GM21360 (cell line): Measurements from ENCODE around the gene CLGN.

ENCODE experiments used
- ATAC-seq: cut with Tn5 transposase; IDR thresholded peaks from one replicate; pipeline ENCODE4 v1.9.1; 2021; ENCODE audit warnings: mild to moderate bottlenecking, moderate library complexity; ENCODE audit not compliant: unreplicated experiment

Gene CLGN

DNA sequence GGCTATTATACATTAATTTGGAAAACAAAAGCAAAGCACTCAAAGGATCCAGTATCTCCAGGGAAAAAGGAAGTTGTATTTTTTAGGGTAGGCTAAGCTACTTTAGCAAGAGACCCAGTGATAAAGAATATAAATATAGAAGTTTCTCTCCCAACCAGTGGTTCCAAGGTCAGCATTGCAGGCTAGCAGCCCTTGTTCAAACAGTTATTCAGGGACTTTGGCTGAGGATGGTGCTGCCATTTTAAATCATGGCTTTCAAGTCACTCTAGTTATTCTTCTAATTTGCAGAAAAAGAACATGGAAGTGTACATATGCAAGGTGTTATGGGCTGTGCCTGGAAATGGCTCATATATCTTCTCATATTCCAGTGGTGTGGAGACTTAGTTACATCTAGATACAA is 44.7 kb downstream of the CLGN start:
- no peak for ATAC-seq

- no peak for ATAC-seq
These were observed 53.3 kb downstream of the CLGN start for GRCh38 chr4:140374130-140374477.

DNA sequence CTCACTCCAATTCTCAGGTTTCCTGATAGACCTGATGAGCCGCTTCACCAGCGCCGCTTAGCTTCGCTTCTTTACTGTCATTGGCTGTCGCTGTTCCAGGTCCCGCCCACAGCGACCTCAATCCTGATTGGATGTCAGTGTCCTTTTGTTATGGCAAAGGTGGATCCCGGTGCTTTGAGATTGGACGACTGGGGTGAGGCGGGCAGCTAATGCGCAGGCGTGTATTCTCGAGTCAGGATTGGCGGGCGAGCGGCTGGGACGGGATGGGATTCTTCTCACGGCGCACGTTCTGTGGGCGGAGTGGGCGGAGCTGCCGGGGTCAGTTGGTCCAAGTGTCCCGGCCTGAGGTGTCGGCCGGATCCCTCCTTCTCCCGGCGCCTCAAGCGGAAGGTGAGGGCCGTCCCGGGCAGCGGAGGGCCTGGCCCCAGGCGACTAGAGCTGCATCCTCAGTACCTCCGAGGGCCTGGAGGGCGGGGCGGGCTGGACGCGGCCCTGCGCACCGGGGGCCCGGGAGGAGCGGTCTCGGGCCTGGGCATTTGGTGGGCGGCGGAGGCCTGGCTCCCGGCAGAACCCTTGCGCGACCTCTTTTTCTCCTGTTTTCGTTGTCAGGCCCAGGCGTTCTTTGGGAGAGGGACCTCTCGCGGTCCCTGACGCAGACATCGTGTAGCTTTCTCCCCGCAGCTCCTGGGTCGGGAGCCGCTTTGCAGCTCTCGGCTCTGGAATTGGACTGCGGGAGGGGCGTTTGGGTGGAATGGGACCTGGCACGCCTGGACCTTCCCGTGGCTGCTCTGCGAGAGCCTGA is 53.9 kb downstream of the CLGN start, which contains the start of gene SCOC:
TSS of gene SCOC (plus strand) at position 319 of the 802 bp plus-strand sequence. CDS start 5,525 bp downstream, outside the sequence.
- ATAC-seq = peak; percentile 89

DNA sequence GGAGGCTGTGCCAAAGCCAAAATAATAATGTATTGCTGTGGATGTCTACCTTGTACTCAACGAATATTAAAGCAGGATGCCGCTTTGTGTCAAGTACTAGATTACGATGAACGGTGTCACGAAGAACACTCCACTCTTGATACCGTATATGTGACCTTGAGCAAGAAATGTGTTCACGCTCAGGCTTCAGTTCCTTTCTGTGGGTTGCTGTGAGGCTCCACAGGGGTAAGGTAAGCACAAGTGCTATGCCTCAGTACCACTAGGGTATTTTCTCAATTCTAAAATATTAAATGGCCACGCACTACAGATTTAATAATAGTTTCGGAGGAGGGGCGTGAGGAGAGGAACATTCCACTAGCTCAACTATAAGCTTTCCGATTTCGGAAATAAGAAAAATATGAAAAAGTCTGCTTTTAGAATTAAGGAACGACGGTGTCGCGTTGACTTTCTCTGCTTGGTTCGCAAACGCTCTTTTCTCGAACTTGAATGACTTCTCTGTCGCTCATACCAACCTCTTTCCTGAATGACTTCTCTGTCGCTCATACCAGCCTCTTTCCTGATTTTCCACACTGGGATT is 54.6 kb downstream of the CLGN start:
- peak; percentile 62 for ATAC-seq

GRCh38 chr4:140368686-140369085 is 58.8 kb downstream of the CLGN start:
- no peak for ATAC-seq

DNA sequence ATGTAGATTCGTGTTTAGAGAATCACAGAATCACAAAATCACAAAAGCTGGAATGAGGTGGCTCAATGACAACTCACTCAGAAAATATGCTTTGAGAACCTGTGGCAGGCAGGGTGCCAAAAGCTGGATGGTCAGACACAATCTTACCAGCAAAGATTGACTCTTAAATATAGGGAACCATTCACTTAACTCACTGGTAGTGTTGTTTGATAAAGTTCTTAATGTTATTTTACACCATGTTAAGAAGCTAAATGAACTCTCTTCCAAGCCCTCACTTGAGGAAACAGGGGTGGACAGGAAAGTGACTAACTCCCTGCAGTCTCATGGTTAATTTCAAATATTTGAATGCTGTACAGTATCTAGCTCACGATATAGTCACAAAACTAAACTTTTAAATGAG is 59.7 kb downstream of the CLGN start:
- ATAC-seq = no peak

DNA sequence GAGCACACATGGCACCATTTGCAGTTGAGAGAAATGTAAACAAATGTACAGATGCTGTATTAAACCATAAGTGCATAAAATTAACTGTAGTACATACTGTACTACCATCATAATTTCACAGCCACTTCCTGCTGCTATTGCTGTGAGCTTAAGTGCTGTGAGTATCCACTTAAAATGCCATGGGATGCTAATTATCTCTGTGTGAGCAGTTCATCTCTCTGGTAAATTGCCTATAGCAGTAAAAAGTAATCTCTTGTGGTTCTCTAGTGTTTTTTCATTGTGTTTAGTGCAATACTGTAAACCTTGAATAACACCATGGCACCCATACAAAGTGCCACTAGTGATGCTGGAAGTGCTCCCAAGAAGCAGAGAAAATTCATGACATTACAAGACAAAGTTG is 63.9 kb downstream of the CLGN start:
- ATAC-seq = no peak

GRCh38 chr4:140363051-140363450 is 64.4 kb downstream of the CLGN start:
- no peak for ATAC-seq

- no peak for ATAC-seq
These were observed 66.3 kb downstream of the CLGN start for GRCh38 chr4:140361099-140361498.

- ATAC-seq = peak; percentile 95
These were observed 67.7 kb downstream of the CLGN start for GRCh38 chr4:140359562-140360427.

GRCh38 chr4:140358281-140358680 is 69.2 kb downstream of the CLGN start:
- ATAC-seq = no peak

- no peak for ATAC-seq
These were observed 69.6 kb downstream of the CLGN start for GRCh38 chr4:140357868-140358267.

DNA sequence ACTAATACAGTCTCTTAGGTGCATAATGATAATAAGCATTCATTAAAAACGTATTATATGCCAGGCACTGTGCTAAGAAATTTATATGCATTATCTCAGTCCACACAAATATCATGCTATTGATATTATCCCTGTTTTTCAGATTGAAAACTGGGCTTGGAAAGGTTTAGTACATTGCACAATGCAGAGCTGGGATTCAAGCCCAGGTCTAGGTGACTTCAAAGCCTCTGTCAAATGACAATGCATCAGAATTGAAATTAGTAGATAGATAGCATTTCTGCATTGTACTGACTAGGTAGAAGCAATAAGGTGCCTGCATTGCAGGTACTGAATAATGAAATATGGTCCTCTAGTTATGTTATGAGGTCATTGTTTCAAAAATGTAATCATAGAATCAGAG is 72.2 kb downstream of the CLGN start:
- ATAC-seq = no peak

DNA sequence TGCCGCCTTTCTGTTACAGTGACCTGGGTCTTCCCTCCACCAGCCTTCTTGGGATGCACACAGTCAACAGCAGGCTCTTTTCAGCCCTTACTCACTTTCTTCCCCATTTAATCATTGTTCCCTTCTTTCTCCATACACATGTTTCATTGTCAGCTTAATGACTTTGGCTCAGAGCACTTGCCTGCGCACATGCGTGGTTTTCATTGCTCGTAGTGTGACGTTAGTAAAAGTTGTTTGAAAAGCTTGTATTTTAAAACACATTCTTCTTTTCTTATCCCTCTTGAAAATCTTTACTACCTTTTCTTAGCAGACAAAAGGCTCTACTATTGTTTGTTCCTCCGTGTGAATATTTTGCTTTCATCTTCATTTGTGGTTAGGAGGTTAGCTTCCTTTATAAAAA is 73.7 kb downstream of the CLGN start:
- ATAC-seq = no peak

DNA sequence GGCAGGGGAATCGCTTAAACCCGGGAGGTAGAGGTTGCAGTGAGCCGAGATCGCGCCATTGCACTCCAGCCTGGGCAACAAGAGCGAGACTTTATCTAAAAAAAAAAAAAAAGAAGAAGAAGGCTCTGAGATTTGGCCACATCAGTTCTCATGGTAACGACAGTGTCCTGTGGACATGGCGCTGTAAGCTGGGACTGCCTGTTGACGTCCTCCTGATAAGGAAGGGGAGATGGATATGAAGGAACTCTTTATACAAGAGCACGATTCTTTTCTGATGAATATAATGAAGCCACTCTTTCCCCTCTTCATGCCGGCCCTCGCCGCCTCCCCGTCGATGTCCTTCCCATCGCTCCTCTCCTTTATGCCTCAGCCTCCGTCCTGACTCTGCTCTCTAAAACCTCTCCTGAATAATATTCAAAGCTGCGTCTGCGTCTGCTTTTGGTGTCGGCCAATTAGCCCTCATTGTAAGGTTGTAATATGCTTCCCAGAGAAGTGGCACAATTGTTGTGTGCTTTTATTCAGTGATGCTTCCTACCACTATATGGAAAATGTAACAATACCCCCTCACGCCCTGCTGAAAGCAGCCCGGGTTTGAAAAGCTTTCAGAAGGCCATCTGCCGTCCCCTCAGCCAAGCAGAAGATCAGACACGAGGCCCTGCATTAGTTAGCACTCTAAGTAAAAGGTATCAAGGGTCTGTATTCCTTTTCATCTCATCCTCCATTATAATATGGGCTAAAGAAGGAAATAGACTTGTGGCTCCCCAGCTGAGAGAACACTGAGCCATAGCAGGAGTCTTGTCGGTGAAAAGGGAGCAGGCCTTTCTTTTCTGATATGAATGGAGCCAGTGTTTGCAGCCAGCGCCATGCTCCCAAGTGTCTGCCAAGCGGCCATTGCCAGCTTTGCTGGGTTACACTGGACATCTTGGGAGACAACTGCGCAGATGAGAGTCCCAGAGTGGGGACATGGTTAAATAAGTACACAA is 76.1 kb downstream of the CLGN start:
- ATAC-seq = no peak

DNA sequence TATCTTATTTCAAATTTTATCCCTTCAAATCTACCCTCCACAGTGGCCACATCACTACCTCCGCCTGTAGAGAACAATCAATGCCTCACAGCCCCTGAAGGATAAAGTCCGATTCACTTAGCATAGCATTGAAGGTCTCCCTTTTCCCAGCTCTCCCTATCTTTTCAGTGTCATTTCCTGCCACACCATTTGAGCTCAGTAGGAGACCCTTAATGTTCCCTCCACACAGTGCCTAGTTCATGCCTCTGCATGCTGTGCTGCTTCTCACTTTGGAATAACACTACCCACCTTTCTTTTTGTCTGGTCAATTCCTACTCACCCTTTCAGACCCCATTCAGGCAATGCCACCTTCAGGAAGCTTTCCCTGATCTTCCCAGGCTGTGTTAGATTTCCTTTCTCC is 77.6 kb downstream of the CLGN start:
- ATAC-seq = no peak

GRCh38 chr4:140346136-140346535 is 81.3 kb downstream of the CLGN start:
- no peak for ATAC-seq

DNA sequence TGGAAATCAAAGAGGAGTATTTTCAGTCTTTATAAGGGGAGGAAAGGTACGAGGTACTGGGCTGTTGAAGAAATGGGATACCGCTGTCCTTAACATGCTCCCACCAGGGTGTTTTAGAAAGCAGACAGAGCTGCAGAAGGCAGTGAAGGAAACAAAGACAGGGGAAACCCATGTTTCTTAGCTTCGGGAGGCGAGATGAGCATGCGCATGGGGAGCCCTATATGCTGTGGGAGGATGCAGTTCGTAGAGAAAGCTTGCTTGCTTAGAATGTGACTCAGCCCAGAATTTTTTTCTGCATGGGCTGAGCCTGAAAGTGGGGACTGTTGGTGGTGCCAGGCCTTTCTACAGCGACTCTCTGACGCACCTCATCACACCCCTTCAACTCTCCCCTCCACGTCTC is 82.8 kb downstream of the CLGN start:
- ATAC-seq = no peak

GRCh38 chr4:140344101-140344500 is 83.3 kb downstream of the CLGN start:
- no peak for ATAC-seq

- no peak for ATAC-seq
These were observed 84.1 kb downstream of the CLGN start for GRCh38 chr4:140343303-140343702.

GRCh38 chr4:140342620-140343019 is 84.8 kb downstream of the CLGN start:
- ATAC-seq = no peak
